Panc1 (cell line): ENCODE data around the gene GDF11.

Experiments
- POLR2AphosphoS5 ChIP-seq: IDR thresholded peaks from 2 replicates; pipeline ENCODE4 v1.6.1; 2012; ENCODE audit warnings: mild to moderate bottlenecking, low read depth, low read length, moderate library complexity
- TF ChIP-seq, protein P1 (sequence below): fragments of 450-650 bp; IDR thresholded peaks from 2 replicates; pipeline ENCODE4 v1.5.1; 2017; ENCODE audit warnings: mild to moderate bottlenecking
- TF ChIP-seq, protein P2 (sequence below), 2 experiments: IDR thresholded peaks; 2 replicates each; pipeline ENCODE4 v1.6.1; 2011 to 2012; ENCODE audit warnings: low read depth in 2 of 2, control low read depth in 1 of 2, low read length in 1 of 2, mild to moderate bottlenecking in 1 of 2, moderate library complexity in 1 of 2; ENCODE audit not compliant: insufficient read depth in 1 of 2

DNA sequence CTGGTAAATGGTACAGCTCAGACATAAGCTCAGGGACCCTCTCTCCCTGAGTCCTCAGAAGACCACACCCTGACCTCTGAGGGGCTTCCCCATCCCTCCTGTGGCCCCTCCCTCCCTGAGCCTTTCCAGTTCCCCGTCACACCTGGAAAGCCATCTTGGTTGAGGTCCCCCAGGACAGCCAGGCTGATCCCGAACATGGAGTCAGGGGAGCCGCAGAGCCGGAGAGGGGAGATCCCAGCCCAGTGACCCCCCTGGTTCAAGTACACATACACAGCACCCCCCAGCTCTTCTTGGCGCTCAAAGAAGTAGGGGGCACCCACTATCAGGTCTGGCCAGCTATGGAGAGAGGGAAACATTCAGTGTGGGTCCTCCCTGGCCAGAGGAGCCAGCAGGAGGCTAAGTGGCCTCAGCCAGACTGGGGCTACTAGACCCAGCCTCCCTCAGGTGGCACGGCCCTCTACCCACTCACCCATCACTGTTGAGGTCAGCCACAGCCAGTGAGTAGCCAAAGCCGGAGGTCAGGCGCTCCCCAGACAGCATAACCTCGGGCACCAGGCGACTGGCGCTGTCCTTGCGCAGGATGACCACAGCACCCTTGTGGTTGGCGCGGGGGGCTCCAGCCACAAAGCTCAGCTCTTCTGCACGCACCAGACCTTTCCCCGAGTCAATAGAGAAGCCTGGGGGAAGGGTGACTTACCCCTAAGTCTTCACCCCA, 44.5 kb upstream of the GDF11 start:
- TF ChIP-seq, protein P1, sequence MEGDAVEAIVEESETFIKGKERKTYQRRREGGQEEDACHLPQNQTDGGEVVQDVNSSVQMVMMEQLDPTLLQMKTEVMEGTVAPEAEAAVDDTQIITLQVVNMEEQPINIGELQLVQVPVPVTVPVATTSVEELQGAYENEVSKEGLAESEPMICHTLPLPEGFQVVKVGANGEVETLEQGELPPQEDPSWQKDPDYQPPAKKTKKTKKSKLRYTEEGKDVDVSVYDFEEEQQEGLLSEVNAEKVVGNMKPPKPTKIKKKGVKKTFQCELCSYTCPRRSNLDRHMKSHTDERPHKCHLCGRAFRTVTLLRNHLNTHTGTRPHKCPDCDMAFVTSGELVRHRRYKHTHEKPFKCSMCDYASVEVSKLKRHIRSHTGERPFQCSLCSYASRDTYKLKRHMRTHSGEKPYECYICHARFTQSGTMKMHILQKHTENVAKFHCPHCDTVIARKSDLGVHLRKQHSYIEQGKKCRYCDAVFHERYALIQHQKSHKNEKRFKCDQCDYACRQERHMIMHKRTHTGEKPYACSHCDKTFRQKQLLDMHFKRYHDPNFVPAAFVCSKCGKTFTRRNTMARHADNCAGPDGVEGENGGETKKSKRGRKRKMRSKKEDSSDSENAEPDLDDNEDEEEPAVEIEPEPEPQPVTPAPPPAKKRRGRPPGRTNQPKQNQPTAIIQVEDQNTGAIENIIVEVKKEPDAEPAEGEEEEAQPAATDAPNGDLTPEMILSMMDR: no peak
- TF ChIP-seq POLR2AphosphoS5: no peak
- TF ChIP-seq, protein P2, sequence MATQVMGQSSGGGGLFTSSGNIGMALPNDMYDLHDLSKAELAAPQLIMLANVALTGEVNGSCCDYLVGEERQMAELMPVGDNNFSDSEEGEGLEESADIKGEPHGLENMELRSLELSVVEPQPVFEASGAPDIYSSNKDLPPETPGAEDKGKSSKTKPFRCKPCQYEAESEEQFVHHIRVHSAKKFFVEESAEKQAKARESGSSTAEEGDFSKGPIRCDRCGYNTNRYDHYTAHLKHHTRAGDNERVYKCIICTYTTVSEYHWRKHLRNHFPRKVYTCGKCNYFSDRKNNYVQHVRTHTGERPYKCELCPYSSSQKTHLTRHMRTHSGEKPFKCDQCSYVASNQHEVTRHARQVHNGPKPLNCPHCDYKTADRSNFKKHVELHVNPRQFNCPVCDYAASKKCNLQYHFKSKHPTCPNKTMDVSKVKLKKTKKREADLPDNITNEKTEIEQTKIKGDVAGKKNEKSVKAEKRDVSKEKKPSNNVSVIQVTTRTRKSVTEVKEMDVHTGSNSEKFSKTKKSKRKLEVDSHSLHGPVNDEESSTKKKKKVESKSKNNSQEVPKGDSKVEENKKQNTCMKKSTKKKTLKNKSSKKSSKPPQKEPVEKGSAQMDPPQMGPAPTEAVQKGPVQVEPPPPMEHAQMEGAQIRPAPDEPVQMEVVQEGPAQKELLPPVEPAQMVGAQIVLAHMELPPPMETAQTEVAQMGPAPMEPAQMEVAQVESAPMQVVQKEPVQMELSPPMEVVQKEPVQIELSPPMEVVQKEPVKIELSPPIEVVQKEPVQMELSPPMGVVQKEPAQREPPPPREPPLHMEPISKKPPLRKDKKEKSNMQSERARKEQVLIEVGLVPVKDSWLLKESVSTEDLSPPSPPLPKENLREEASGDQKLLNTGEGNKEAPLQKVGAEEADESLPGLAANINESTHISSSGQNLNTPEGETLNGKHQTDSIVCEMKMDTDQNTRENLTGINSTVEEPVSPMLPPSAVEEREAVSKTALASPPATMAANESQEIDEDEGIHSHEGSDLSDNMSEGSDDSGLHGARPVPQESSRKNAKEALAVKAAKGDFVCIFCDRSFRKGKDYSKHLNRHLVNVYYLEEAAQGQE (IDR thresholded peaks at IDR 0.05; ENCODE audit: insufficient read depth in 1 of 2, low read depth in 2 of 2, low read length in 1 of 2): no peak
